ENCODE measurements around the gene FAM163B. TPM values are rescaled to one million over a fixed set of nuclear protein-coding genes. Genes with fewer than 3 reads are reported as not detected.

FAM163B gene
- total RNA-seq, 1 donor from 2014 or later, result not detected

DNA sequence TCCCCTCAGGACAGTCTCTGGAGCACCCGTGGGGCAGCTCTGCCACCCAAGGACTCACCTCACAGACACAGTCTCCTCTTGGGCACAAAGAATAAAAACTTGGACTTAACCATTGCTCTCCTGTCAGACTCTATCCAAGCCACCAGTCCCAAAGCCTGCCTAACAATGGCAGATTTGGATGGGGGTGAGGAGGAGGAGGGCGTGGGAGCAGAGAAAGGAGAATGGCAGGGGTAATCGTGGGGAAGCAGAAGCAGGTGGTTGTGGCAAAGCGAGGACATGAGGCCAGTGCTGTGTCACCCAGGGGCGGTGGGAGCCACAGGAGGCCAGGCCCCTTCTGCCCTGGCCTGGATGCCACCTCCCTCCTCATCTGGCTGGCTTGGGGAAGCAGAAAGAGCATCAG, 5.5 kb upstream of the FAM163B start:
- H3K36me3 Mint-ChIP-seq, result no peaks in the 10 kb centered on the region
- H3K4me3 Mint-ChIP-seq, result no peak overlapping the region
- H3K27me3 Mint-ChIP-seq, result peaks cover 80% of the 10 kb centered on the region
- no peaks in the 10 kb centered on the region for H3K9me3 Mint-ChIP-seq
- DNase-seq (ENCODE audit: extremely low spot score, unreplicated experiment), result no peak
- TF ChIP-seq, protein P1, sequence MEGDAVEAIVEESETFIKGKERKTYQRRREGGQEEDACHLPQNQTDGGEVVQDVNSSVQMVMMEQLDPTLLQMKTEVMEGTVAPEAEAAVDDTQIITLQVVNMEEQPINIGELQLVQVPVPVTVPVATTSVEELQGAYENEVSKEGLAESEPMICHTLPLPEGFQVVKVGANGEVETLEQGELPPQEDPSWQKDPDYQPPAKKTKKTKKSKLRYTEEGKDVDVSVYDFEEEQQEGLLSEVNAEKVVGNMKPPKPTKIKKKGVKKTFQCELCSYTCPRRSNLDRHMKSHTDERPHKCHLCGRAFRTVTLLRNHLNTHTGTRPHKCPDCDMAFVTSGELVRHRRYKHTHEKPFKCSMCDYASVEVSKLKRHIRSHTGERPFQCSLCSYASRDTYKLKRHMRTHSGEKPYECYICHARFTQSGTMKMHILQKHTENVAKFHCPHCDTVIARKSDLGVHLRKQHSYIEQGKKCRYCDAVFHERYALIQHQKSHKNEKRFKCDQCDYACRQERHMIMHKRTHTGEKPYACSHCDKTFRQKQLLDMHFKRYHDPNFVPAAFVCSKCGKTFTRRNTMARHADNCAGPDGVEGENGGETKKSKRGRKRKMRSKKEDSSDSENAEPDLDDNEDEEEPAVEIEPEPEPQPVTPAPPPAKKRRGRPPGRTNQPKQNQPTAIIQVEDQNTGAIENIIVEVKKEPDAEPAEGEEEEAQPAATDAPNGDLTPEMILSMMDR (conservative IDR thresholded peaks at IDR 0.05), result no peak
- no peak overlapping the region for H3K27ac Mint-ChIP-seq
- no peaks in the 10 kb centered on the region for H3K4me1 Mint-ChIP-seq (ENCODE audit: unreplicated experiment)

GRCh38 chr9:133614056-133614455, 4.9 kb upstream of the FAM163B start:
- H3K36me3 Mint-ChIP-seq, result no peaks in the 10 kb centered on the region
- peaks cover 82% of the 10 kb centered on the region for H3K27me3 Mint-ChIP-seq
- no peak overlapping the region for H3K4me3 Mint-ChIP-seq
- no peak overlapping the region for H3K27ac Mint-ChIP-seq
- DNase-seq (ENCODE audit: extremely low spot score, unreplicated experiment), result no peak
- TF ChIP-seq, protein P1 (conservative IDR thresholded peaks at IDR 0.05), result no peak
- no peaks in the 10 kb centered on the region for H3K4me1 Mint-ChIP-seq (ENCODE audit: unreplicated experiment)
- no peaks in the 10 kb centered on the region for H3K9me3 Mint-ChIP-seq

- TF ChIP-seq, protein P1 (conservative IDR thresholded peaks at IDR 0.05), result no peak
- H3K4me1 Mint-ChIP-seq (ENCODE audit: unreplicated experiment), result no peaks in the 10 kb centered on the region
- H3K4me3 Mint-ChIP-seq, result no peak overlapping the region
- H3K27me3 Mint-ChIP-seq, result peaks cover 80% of the 10 kb centered on the region
- H3K27ac Mint-ChIP-seq, result no peak overlapping the region
- H3K9me3 Mint-ChIP-seq, result no peaks in the 10 kb centered on the region
- DNase-seq (ENCODE audit: extremely low spot score, unreplicated experiment), result no peak
- no peaks in the 10 kb centered on the region for H3K36me3 Mint-ChIP-seq
Measured at GRCh38 chr9:133613432-133613831, 4.2 kb upstream of the FAM163B start.

DNA sequence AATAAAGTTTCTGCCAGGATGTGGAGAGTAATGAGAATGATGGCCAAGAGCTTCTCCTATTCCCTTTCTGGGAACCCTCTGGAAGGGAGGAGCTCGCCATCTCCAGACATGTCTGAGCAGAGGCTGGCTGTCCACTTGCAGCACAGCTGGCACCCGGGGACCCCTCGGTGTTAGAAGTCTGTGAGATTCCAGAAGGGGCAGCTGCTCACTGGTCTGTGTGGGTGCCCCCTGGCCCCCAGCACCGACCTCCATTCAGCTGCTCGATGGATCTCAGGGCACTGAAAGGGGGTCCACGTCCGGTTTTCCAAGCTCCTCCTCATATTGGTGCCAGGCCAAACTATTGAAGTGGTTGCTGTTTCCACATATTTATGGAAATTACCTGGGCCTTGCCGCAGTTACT, 3.6 kb upstream of the FAM163B start:
- Mint-ChIP-seq H3K27ac (no peak overlapping the region), H3K36me3 (no peaks in the 10 kb centered on the region), H3K4me3 (no peak overlapping the region), H3K9me3 (no peaks in the 10 kb centered on the region), H3K4me1 (ENCODE audit: unreplicated experiment) (no peaks in the 10 kb centered on the region), H3K27me3 (peaks cover 80% of the 10 kb centered on the region)
- TF ChIP-seq, protein P1 (conservative IDR thresholded peaks at IDR 0.05), result no peak
- DNase-seq (ENCODE audit: extremely low spot score, unreplicated experiment), result no peak

GRCh38 chr9:133612051-133612450, 2.9 kb upstream of the FAM163B start:
- H3K27me3 Mint-ChIP-seq, result peaks cover 83% of the 10 kb centered on the region
- no peaks in the 10 kb centered on the region for H3K4me1 Mint-ChIP-seq (ENCODE audit: unreplicated experiment)
- TF ChIP-seq, protein P1 (conservative IDR thresholded peaks at IDR 0.05), result no peak
- no peak overlapping the region for H3K4me3 Mint-ChIP-seq
- no peak for DNase-seq (ENCODE audit: extremely low spot score, unreplicated experiment)
- H3K9me3 Mint-ChIP-seq, result no peaks in the 10 kb centered on the region
- H3K27ac Mint-ChIP-seq, result no peak overlapping the region
- no peaks in the 10 kb centered on the region for H3K36me3 Mint-ChIP-seq

DNA sequence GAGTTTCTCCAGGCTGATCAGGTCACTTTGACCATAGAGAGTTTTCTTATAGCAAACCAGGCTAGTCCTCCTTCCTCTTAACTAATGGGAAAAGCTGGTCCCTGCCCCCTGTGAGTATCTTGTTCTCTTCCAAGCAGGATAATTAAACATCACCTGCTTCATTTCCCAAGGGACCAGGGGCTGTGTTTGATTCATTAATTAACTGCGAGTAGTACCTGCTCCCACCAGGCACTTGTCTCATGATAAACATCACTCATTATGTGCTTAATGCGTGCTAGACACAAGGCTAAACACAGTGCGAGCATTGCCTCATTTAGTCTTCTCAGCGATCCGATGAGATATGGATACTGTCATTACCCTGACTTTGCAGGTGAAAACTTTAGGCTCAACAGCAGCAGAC, 1.7 kb upstream of the FAM163B start:
- H3K9me3 Mint-ChIP-seq, result no peaks in the 10 kb centered on the region
- no peak overlapping the region for H3K4me3 Mint-ChIP-seq
- H3K27me3 Mint-ChIP-seq, result peaks cover 90% of the 10 kb centered on the region
- H3K4me1 Mint-ChIP-seq (ENCODE audit: unreplicated experiment), result no peaks in the 10 kb centered on the region
- TF ChIP-seq, protein P1 (conservative IDR thresholded peaks at IDR 0.05), result no peak
- no peak overlapping the region for H3K27ac Mint-ChIP-seq
- no peaks in the 10 kb centered on the region for H3K36me3 Mint-ChIP-seq
- DNase-seq (ENCODE audit: extremely low spot score, unreplicated experiment), result no peak

Measured in type B pancreatic cell (in vitro differentiated cells).